DND-41 (cell line): ENCODE results near the gene MYBPC1.

Experiments used
- ATAC-seq: fragments of 200-7000 bp; cut with Tn5 transposase; 3 replicates; pipeline ENCODE4 v1.9.1; 2021; ENCODE audit warnings: low read depth; ENCODE audit not compliant: insufficient read depth
- DNase-seq: peaks from one replicate; pipeline ENCODE4 v3.0.0-alpha.2; 2020
- H2AFZ ChIP-seq: 2 replicates; pipeline ENCODE4 v1.6.0; 2012; ENCODE audit warnings: low read depth, low read length
- H3K27ac ChIP-seq: 2 replicates; pipeline ENCODE4 v1.5.1; 2012; ENCODE audit warnings: low read length, inconsistent platforms
- H3K27me3 ChIP-seq: fragments of 200-600 bp; sonication (generic); 2 replicates; pipeline ENCODE4 v1.6.0; 2012; ENCODE audit warnings: low read length, mild to moderate bottlenecking, inconsistent platforms; ENCODE audit not compliant: insufficient read depth, poor library complexity
- H3K36me3 ChIP-seq: 2 replicates; pipeline ENCODE4 v1.5.1; 2012; ENCODE audit warnings: low read length, inconsistent platforms; ENCODE audit not compliant: insufficient read depth
- H3K4me1 ChIP-seq: 2 replicates; pipeline ENCODE4 v1.5.1; 2012; ENCODE audit warnings: mild to moderate bottlenecking, low read length; ENCODE audit not compliant: insufficient read depth
- H3K4me2 ChIP-seq: 2 replicates; pipeline ENCODE4 v1.6.0; 2012; ENCODE audit warnings: mild to moderate bottlenecking, moderate library complexity, low read length, inconsistent platforms; ENCODE audit not compliant: insufficient read depth
- H3K4me3 ChIP-seq, 2 experiments: fragments of 200-600 bp in 1 of 2; shearing (Covaris generic) in 1 of 2; 2 replicates each; pipeline ENCODE4 v1.5.1; 2012 to 2016; ENCODE audit warnings: inconsistent platforms in 2 of 2, low read length in 2 of 2, mild to moderate bottlenecking in 2 of 2, low read depth in 1 of 2, moderate library complexity in 1 of 2
- H3K79me2 ChIP-seq: 2 replicates; pipeline ENCODE4 v1.6.0; 2012; ENCODE audit warnings: low read length, inconsistent platforms; ENCODE audit not compliant: insufficient read depth
- H3K9ac ChIP-seq: 2 replicates; pipeline ENCODE4 v1.6.0; 2012; ENCODE audit warnings: low read depth, mild to moderate bottlenecking, inconsistent platforms, low read length, moderate library complexity
- H3K9me3 ChIP-seq: 2 replicates; pipeline ENCODE4 v1.5.1; 2012; ENCODE audit warnings: low read length, moderate library complexity, mild to moderate bottlenecking, inconsistent platforms; ENCODE audit not compliant: insufficient read depth, severe bottlenecking
- H4K20me1 ChIP-seq: 2 replicates; pipeline ENCODE4 v1.6.0; 2012; ENCODE audit warnings: low read length; ENCODE audit not compliant: insufficient read depth
- EZH2 ChIP-seq: IDR thresholded peaks from 3 replicates; pipeline ENCODE4 v1.6.1; 2012; ENCODE audit warnings: borderline replicate concordance, low read depth, mild to moderate bottlenecking, moderate library complexity, low read length, inconsistent platforms; ENCODE audit not compliant: severe bottlenecking
- TF ChIP-seq, protein P1 (sequence below): IDR thresholded peaks from 2 replicates; pipeline ENCODE4 v1.5.1; 2012; ENCODE audit warnings: borderline replicate concordance, low read length, moderate library complexity, mild to moderate bottlenecking; ENCODE audit not compliant: poor library complexity, severe bottlenecking; ENCODE audit errors: extremely low read depth

Gene MYBPC1

DNA sequence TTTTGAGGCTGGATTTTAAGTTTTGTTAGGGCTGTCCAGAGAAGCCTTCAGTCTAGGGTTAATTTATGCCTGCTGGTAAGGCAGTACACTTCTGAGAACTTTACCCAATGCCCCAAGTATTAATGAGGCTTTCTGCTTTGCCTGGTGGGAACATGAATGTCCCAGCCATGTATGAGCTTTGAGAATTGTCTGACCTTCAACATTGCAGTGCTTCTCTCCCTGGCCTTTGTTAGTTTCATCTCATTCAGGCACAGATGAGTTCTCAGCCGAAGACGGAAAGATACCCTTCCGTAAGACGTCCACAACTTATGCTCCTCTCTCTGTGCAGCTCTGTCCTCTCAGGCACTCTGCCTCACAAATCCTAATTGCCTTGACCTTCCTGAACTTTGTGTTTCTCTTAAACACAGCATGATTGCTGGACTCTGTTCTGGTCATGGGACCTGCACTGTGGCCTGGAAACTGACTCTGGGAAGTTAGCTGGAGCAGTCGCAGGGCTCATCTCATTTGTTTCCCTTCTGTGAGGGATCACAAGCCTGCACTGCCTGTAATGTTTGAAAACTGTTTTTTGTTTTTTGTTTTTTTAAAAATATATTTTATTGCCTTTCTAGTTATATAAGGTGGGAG, 118.4 kb downstream of the MYBPC1 start:
- Histone ChIP-seq H4K20me1 (no peaks in the 10 kb centered on the region), H3K36me3 (no peaks in the 10 kb centered on the region), H3K27me3 (no peaks in the 10 kb centered on the region), H3K4me2 (no peak overlapping the region), H3K79me2 (peaks cover 7% of the 10 kb centered on the region), H3K27ac (no peak overlapping the region), H3K9me3 (no peaks in the 10 kb centered on the region), H3K9ac (no peak overlapping the region), H3K4me3 (no peak overlapping the region), H3K4me1 (peaks cover 8% of the 10 kb centered on the region), H2AFZ (no peak overlapping the region)
- DNase-seq: no peak
- no peak for ATAC-seq
- TF ChIP-seq, protein P1, sequence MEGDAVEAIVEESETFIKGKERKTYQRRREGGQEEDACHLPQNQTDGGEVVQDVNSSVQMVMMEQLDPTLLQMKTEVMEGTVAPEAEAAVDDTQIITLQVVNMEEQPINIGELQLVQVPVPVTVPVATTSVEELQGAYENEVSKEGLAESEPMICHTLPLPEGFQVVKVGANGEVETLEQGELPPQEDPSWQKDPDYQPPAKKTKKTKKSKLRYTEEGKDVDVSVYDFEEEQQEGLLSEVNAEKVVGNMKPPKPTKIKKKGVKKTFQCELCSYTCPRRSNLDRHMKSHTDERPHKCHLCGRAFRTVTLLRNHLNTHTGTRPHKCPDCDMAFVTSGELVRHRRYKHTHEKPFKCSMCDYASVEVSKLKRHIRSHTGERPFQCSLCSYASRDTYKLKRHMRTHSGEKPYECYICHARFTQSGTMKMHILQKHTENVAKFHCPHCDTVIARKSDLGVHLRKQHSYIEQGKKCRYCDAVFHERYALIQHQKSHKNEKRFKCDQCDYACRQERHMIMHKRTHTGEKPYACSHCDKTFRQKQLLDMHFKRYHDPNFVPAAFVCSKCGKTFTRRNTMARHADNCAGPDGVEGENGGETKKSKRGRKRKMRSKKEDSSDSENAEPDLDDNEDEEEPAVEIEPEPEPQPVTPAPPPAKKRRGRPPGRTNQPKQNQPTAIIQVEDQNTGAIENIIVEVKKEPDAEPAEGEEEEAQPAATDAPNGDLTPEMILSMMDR: no peak
- TF ChIP-seq EZH2: no peak

- ATAC-seq (no peak), DNase-seq (no peak)
- Histone ChIP-seq H4K20me1 (no peaks in the 10 kb centered on the region), H3K9ac (no peak overlapping the region), H3K4me3 (no peak overlapping the region), H3K36me3 (no peaks in the 10 kb centered on the region), H3K79me2 (peaks cover 7% of the 10 kb centered on the region), H3K4me2 (no peak overlapping the region), H3K9me3 (no peaks in the 10 kb centered on the region), H3K4me1 (peaks cover 8% of the 10 kb centered on the region), H3K27ac (no peak overlapping the region), H2AFZ (no peak overlapping the region), H3K27me3 (no peaks in the 10 kb centered on the region)
- no peak for TF ChIP-seq EZH2
- TF ChIP-seq, protein P1: no peak
Observed at GRCh38 chr12:101713930-101714329, 119.2 kb downstream of the MYBPC1 start.

- ATAC-seq: no peak
- Histone ChIP-seq H3K27ac (no peak overlapping the region), H3K4me2 (no peak overlapping the region), H3K9ac (no peak overlapping the region), H3K4me3 (no peak overlapping the region), H3K4me1 (no peaks in the 10 kb centered on the region), H3K79me2 (peaks cover 4% of the 10 kb centered on the region; the same call in 1 of the 2 replicates), H4K20me1 (no peaks in the 10 kb centered on the region), H2AFZ (no peak overlapping the region), H3K9me3 (no peaks in the 10 kb centered on the region), H3K36me3 (no peaks in the 10 kb centered on the region), H3K27me3 (no peaks in the 10 kb centered on the region)
- TF ChIP-seq EZH2: no peak
- TF ChIP-seq, protein P1: no peak
- no peak for DNase-seq
Observed at GRCh38 chr12:101714877-101715444, 120.2 kb downstream of the MYBPC1 start.
